T-helper 1 cell (primary cell): ENCODE data around the gene APEH.
"Not testable (repeated sequence)": the region's sequence is repeated elsewhere in the genome, so short reads cannot be mapped to it uniquely, and the experiment has no call there.

Experiments used
- DNase-seq, 5 donors: peaks; one replicate each; pipeline ENCODE4 v3.0.0-alpha.2; 2012 to 2020

Gene APEH

GRCh38 chr3:49670940-49671290, 3.2 kb upstream of the APEH start:
- no peak for DNase-seq

- DNase-seq = peak; percentile 34 to 70 (median 64)
These were observed 2.6 kb upstream of the APEH start for GRCh38 chr3:49671291-49672288.

- no peak for DNase-seq
These were observed 933 bp upstream of the APEH start for GRCh38 chr3:49673121-49673714.

- no peak for DNase-seq
These were observed 389 bp downstream of the APEH start for GRCh38 chr3:49674497-49674983.

GRCh38 chr3:49675912-49676311, 1.8 kb downstream of the APEH start:
- no peak for DNase-seq

- DNase-seq = no peak
These were observed 6.5 kb downstream of the APEH start for GRCh38 chr3:49680493-49681231.

- DNase-seq = no peak
These were observed 7.0 kb downstream of the APEH start for GRCh38 chr3:49681232-49681522.

- no peak for DNase-seq
These were observed 7.4 kb downstream of the APEH start for GRCh38 chr3:49681543-49681942.

- no peak for DNase-seq
These were observed 9.0 kb downstream of the APEH start for GRCh38 chr3:49683162-49683561.

- not testable (repeated sequence) for DNase-seq
These were observed 10.3 kb downstream of the APEH start for GRCh38 chr3:49684453-49684852.

- not testable (repeated sequence) for DNase-seq
These were observed 11.0 kb downstream of the APEH start for GRCh38 chr3:49685103-49685502.

GRCh38 chr3:49685846-49686245, 11.7 kb downstream of the APEH start:
- not testable (repeated sequence) for DNase-seq

GRCh38 chr3:49686346-49686745, 12.2 kb downstream of the APEH start:
- peak in 2 of 5 donors; percentile 17 to 31 for DNase-seq

- DNase-seq = peak in 3 of 5 donors; percentile 24 to 32 (median 26)
These were observed 12.7 kb downstream of the APEH start for GRCh38 chr3:49686769-49687423.

GRCh38 chr3:49687424-49687795, 13.3 kb downstream of the APEH start:
- not testable (repeated sequence) for DNase-seq

- not testable (repeated sequence) for DNase-seq
These were observed 14.3 kb downstream of the APEH start for GRCh38 chr3:49688338-49689045.

- DNase-seq = peak; percentile 82 to 91 (median 90)
These were observed 15.1 kb downstream of the APEH start, which contains the start of the genes MST1 and RNF123 for GRCh38 chr3:49689046-49689907. MST1 (minus strand) TSS chr3:49689474; CDS start chr3:49688691, 783 bp downstream. RNF123 (plus strand) TSS chr3:49689557; CDS start chr3:49691166, 1,609 bp downstream.

GRCh38 chr3:49689908-49690624, 15.9 kb downstream of the APEH start:
- DNase-seq = not testable (repeated sequence)

- not testable (repeated sequence) for DNase-seq
These were observed 16.7 kb downstream of the APEH start for GRCh38 chr3:49690856-49691255.

- DNase-seq = not testable (repeated sequence)
These were observed 17.3 kb downstream of the APEH start for GRCh38 chr3:49691481-49691880.
